BJ (cell line): ENCODE data around the gene GOSR2. TPM values are rescaled to one million over a fixed set of nuclear protein-coding genes. Genes with fewer than 3 reads are reported as not detected.

ENCODE experiments used
- CTCF ChIA-PET: fragments of 350-600 bp; formaldehyde crosslinking; extraction: SDS; loops from one replicate; lab custom pipeline; 2021; ENCODE audit warnings: antibody characterized with exemption, inconsistent platforms; lab: Yijun Ruan, JAX
- POLR2A ChIA-PET: fragments of 300-600 bp; sonication (Branson Sonifier 250); formaldehyde crosslinking; extraction: SDS; loops from one replicate; lab custom pipeline; 2021; ENCODE audit warnings: antibody characterized with exemption; lab: Charles Lee
- DNase-seq: peaks from one replicate; pipeline ENCODE4 v3.0.0-alpha.2; 2011; ENCODE audit warnings: low read depth
- H3K27me3 ChIP-seq: 2 replicates; pipeline ENCODE4 v1.6.0; 2011; ENCODE audit warnings: low read length; ENCODE audit not compliant: control insufficient read depth, insufficient read depth
- H3K36me3 ChIP-seq: 2 replicates; pipeline ENCODE4 v1.5.1; 2011; ENCODE audit warnings: low read length; ENCODE audit not compliant: control insufficient read depth, insufficient read depth
- H3K4me3 ChIP-seq: 2 replicates; pipeline ENCODE4 v1.5.1; 2011; ENCODE audit warnings: low read depth, mild to moderate bottlenecking, control low read depth, low read length
- polyA plus RNA-seq: library from polyadenylated mRNA; depleted of rRNA; stranded (reverse); fragments of >200 nt; gene quantifications from 2 replicates; pipeline ENCODE4 v1.2.3, GENCODE V29; 2011
- TF ChIP-seq, protein P1 (sequence below): IDR thresholded peaks from 2 replicates; pipeline ENCODE4 v1.5.1; 2011; ENCODE audit warnings: low read depth, mild to moderate bottlenecking, control low read depth, inconsistent platforms, low read length, moderate library complexity; ENCODE audit not compliant: insufficient read depth

Gene GOSR2
- polyA plus RNA-seq, 1 experiment: 72.8 TPM

DNA sequence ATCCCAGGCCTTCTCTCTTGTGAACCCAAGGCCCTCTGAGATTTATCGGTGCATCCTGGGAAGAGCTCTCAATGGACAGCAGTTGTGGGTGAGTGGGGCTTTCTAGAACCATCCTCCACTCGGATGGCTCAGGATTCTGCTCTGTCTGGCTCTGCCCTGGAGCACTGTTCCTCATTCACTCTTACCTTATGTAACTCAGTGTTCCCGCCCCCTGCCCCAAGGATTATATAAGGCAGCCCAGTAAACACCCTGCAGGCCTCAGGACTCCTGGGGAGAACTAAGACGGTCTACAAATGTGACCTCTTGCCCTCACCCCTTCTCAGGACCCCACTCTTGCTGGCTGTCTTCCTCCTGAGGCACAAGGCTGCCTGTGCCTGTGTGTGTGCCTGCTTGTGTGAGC lies 52.3 kb downstream of the GOSR2 start:
- TF ChIP-seq, protein P1, sequence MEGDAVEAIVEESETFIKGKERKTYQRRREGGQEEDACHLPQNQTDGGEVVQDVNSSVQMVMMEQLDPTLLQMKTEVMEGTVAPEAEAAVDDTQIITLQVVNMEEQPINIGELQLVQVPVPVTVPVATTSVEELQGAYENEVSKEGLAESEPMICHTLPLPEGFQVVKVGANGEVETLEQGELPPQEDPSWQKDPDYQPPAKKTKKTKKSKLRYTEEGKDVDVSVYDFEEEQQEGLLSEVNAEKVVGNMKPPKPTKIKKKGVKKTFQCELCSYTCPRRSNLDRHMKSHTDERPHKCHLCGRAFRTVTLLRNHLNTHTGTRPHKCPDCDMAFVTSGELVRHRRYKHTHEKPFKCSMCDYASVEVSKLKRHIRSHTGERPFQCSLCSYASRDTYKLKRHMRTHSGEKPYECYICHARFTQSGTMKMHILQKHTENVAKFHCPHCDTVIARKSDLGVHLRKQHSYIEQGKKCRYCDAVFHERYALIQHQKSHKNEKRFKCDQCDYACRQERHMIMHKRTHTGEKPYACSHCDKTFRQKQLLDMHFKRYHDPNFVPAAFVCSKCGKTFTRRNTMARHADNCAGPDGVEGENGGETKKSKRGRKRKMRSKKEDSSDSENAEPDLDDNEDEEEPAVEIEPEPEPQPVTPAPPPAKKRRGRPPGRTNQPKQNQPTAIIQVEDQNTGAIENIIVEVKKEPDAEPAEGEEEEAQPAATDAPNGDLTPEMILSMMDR: no peak
- Histone ChIP-seq H3K27me3 (peaks cover 32% of the 10 kb centered on the region), H3K36me3 (no peaks in the 10 kb centered on the region), H3K4me3 (no peak overlapping the region)
- ChIA-PET POLR2A (no interaction called here), CTCF (no interaction called here)
- DNase-seq: no peak

- POLR2A ChIA-PET: no interaction called here
- H3K27me3 ChIP-seq: peaks cover 35% of the 10 kb centered on the region
- CTCF ChIA-PET: no interaction called here
These were observed 53.8 kb downstream of the GOSR2 start for GRCh38 chr17:46976626-46977270.

GRCh38 chr17:46977348-46977747 lies 54.4 kb downstream of the GOSR2 start:
- Histone ChIP-seq H3K4me3 (no peak overlapping the region), H3K27me3 (peaks cover 35% of the 10 kb centered on the region), H3K36me3 (no peaks in the 10 kb centered on the region)
- ChIA-PET POLR2A (no interaction called here), CTCF (interaction anchor here (0.6 kb wide), 1 partner anchor 139 kb away, joined by 4 read pairs; no protein-coding TSS in a partner anchor)
- DNase-seq: no peak
- TF ChIP-seq, protein P1: peak; percentile 30; the same call in 1 of the 2 replicates

More at GRCh38 chr17:46976626-46977270, 53.8 kb downstream of the GOSR2 start:
- TF ChIP-seq, protein P1: no peak
- H3K4me3 ChIP-seq: no peak overlapping the region
- H3K36me3 ChIP-seq: no peaks in the 10 kb centered on the region
- no peak for DNase-seq

DNA sequence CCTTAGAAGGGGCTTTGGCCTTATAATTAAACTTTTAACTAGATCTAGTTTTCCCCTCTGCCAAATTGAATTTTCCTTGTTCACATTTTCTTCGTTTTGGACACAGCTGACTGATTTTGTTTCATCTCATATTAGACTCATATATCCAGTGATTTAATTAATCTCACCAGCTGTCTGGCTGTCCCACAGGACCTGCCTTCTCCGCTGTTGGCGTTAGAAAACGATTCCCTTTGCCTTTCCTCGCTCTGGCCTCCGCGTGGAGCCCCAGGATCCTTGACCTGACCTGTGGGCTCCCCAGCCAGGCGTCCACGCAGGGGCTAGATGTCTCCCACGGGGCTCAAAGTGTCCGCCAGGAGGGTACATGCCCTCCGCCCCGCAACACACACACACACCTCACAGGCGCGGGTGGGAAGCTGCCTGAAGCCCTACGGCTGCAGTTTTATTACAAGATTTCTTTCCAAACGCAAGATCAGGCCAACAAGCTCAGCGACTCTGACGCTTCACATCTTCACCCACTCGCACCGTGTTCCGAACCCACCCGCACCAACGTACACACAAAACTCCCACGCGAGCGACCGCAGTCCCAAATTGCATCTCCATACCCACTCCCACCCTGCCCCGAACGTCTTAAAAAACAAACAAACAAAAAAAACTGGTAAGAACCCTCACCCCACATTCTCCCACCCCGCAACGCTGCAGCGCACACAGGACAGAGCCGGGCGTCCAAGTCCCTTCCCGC lies 55.0 kb downstream of the GOSR2 start:
- POLR2A ChIA-PET: no interaction called here
- CTCF ChIA-PET: interaction anchor here (0.6 kb wide), 1 partner anchor 140 kb away, joined by 4 read pairs; no protein-coding TSS in a partner anchor

More for the DNA sequence above, 55.0 kb downstream of the GOSR2 start:
- TF ChIP-seq, protein P1: no peak
- DNase-seq: no peak
- Histone ChIP-seq H3K4me3 (no peak overlapping the region; the same call in 1 of the 2 replicates), H3K27me3 (peaks cover 33% of the 10 kb centered on the region), H3K36me3 (no peaks in the 10 kb centered on the region)
